ENCODE measurements around the gene LST1. TPM values are rescaled to one million over a fixed set of nuclear protein-coding genes. Genes with fewer than 3 reads are reported as not detected.

The LST1 gene
- total RNA-seq, 1 experiment from 2014 or later = 0.69 TPM

- Histone ChIP-seq H3K9ac (ENCODE audit: low read length) (no peak overlapping the region), H3K27ac (ENCODE audit: low read depth, low read length) (no peak overlapping the region), H3K79me2 (ENCODE audit: insufficient read depth, low read length) (no peaks in the 10 kb centered on the region), H3K36me3 (ENCODE audit: control insufficient read depth in 1 of 2, insufficient read depth in 2 of 2, low read length in 2 of 2) (no peaks in the 10 kb centered on the region), H3K9me2 (ENCODE audit: insufficient read depth) (no peaks in the 10 kb centered on the region), H3K9me3 (ENCODE audit: control insufficient read depth in 1 of 2, insufficient read depth in 1 of 2, low read depth in 1 of 2, low read length in 2 of 2) (no peaks in the 10 kb centered on the region), H3K4me3 (replicated peaks in 1 of 2; ENCODE audit: low read depth in 1 of 2, low read length in 2 of 2) (no peak overlapping the region), H2AFZ (ENCODE audit: low read depth, low read length, poor library complexity, severe bottlenecking) (no peak overlapping the region), H3K27me3 (ENCODE audit: insufficient read depth, low read length) (no peaks in the 10 kb centered on the region), H4K20me1 (ENCODE audit: insufficient read depth) (no peaks in the 10 kb centered on the region), H3K4me1 (ENCODE audit: control insufficient read depth in 1 of 2, insufficient read depth in 2 of 2, low read length in 2 of 2) (no peaks in the 10 kb centered on the region), H3K4me2 (ENCODE audit: low read length) (no peak overlapping the region)
- ChIA-PET POLR2A (no interaction called here), RAD21 (ENCODE audit: low non-redundant PET in 1 of 2, low total read pairs in 2 of 2, uncharacterized antibody in 2 of 2, unreplicated experiment in 2 of 2) (no interaction called here), CTCF (interaction anchor here (0.6 to 2.0 kb wide), 3 partner anchors 10 to 42 kb away, joined by 3 to 7 read pairs (median 3); partner anchors contain the start of gene ATP6V1G2)
- ATAC-seq = no peak
- intact Hi-C loops (cut with micrococcal nuclease) = no loop called here
- no TSS peak for BruUV-seq (replicated peaks)
- TF ChIP-seq YY1 (IDR thresholded peaks at IDR 0.05; ENCODE audit: extremely low read depth, insufficient replicate concordance, low read depth, low read length) (no peak), RAD21 (IDR thresholded peaks at IDR 0.05; ENCODE audit: low read depth) (no peak), EGR1 (IDR thresholded peaks at IDR 0.05; ENCODE audit: low read depth) (no peak), CTCF (IDR thresholded peaks at IDR 0.05 in 2 of 3, conservative IDR thresholded peaks at IDR 0.05 in 1 of 3; ENCODE audit: borderline replicate concordance in 1 of 3, insufficient read depth in 1 of 3, low read depth in 2 of 3, low read length in 2 of 3) (no peak), ZNF274 (IDR thresholded peaks at IDR 0.05; ENCODE audit: low read depth, low read length) (no peak), REST (IDR thresholded peaks at IDR 0.05; ENCODE audit: low read depth) (no peak), MAX (IDR thresholded peaks at IDR 0.05) (no peak), FOSL1 (IDR thresholded peaks at IDR 0.05; ENCODE audit: low read depth) (no peak), ZFX (IDR thresholded peaks at IDR 0.05) (no peak), CBX3 (IDR thresholded peaks at IDR 0.05; ENCODE audit: low read depth) (no peak)
- no peak for DNase-seq (ENCODE audit: low read depth, low spot score)
Observed at GRCh38 chr6:31587791-31588777, 2.0 kb downstream of the LST1 start.

Measured in HCT116 (cell line).